H1 (cell line): ENCODE data around the gene TNRC6C. TPM values are rescaled to one million over a fixed set of nuclear protein-coding genes. Genes with fewer than 3 reads are reported as not detected.

Experiments used
- CBX5 ChIP-seq: fragments of 300-800, 300-1000 bp; sonication (generic); IDR thresholded peaks from 2 replicates; pipeline ENCODE4 v1.7.1; 2016; ENCODE audit warnings: antibody characterized with exemption, low read length, low read depth
- HDAC2 ChIP-seq, 2 experiments: fragments of 300-600 bp in 1 of 2; sonication (generic) in 1 of 2; IDR thresholded peaks; 2 replicates each; pipeline ENCODE4 v1.6.1; 2011 to 2012; ENCODE audit warnings: low read depth in 2 of 2, low read length in 2 of 2, mild to moderate bottlenecking in 2 of 2, moderate library complexity in 2 of 2, borderline replicate concordance in 1 of 2, inconsistent platforms in 1 of 2
- KDM4A ChIP-seq: IDR thresholded peaks from one replicate; pipeline ENCODE4 v1.7.1; 2012; ENCODE audit warnings: low read depth, mild to moderate bottlenecking, moderate library complexity, low read length, inconsistent platforms; ENCODE audit not compliant: severe bottlenecking
- polyA plus RNA-seq, 7 experiments: library from polyadenylated mRNA; depleted of rRNA in 3 of 7; stranded (reverse) in 5 of 7; unstranded in 2 of 7; fragments of >200 nt in 5 of 7; fragments of 200-250 nt in 2 of 7; gene quantifications; 1 replicate in 5 of 7; 2 replicates in 1 of 7; 4 replicates in 1 of 7; pipeline versions ENCODE4 v1.2.1 to v1.2.3, GENCODE V29; 2011 to 2013; ENCODE audit warnings: missing spikeins in 2 of 7, mixed read lengths in 2 of 7
- total RNA-seq: library from RNA; stranded (reverse); fragmentation: NEBNext Ultra II Directional; extraction: Animal tissue kit (Norgen Biotek cat#: 25700); gene quantifications from 2 replicates; pipeline ENCODE4 v1.2.1, GENCODE V29; 2021

The TNRC6C gene
- total and polyA plus RNA-seq, 2 of the 8 experiments (the other 6 are each of a cell fraction or from before 2014, with no cell fraction given), result 2.8 to 28.9 TPM

DNA sequence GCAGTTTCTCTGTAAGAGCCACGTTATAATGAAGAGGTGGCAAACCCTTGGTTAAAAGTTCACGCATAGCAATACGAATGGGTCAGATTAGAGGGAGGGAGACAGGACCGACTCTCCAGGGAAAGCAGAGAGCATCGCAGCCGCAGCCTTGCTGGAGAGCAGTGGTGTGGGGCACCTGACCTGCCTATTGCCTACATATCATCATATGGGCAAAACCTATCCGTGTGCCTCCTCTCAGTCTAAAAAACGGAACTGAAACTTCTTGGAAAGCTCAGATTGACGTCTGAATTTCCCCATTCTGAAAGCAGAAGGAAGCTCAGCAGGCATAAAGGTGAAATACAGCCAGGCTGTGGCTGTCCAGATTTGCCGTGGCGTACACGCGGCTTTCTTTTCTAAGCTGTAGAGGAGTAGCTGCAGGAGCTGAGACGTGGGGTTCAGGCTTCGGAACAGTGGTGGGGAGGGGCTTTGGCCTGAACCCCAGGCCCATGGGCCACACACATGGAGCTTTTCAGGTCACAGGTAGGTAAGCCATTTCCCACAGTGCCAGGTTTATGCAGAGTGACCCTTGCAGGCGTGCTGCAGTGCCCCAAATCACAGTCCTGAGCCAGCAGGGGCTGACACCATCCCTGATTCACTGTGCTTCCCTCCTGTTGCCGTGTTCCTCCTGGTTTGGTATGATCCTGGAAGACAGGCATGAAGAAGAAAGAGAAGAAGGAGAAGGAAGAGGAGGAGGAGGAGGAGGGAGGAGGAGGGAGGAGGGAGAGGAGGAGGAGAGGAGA lies 41.6 kb upstream of the TNRC6C start (continued):
- TF ChIP-seq KDM4A (no peak), CBX5 (no peak), HDAC2 (IDR thresholded peaks at IDR 0.05; ENCODE audit: borderline replicate concordance in 1 of 2, low read depth in 2 of 2, low read length in 2 of 2) (no peak)
